CD4-positive, alpha-beta T cell treated with Interferon gamma for 1 hour (primary cell): ENCODE measurements around the gene THADA.

Experiments
- DNase-seq: peaks from one replicate; pipeline ENCODE4 v3.0.0-alpha.2; 2020

The THADA gene

GRCh38 chr2:43343573-43344304, 252.1 kb downstream of the THADA start:
- DNase-seq = no peak

GRCh38 chr2:43341959-43342757, 253.7 kb downstream of the THADA start:
- DNase-seq = no peak

GRCh38 chr2:43340945-43341356, 254.9 kb downstream of the THADA start:
- no peak for DNase-seq

- no peak for DNase-seq
Observed at GRCh38 chr2:43340066-43340465, 255.8 kb downstream of the THADA start.

- no peak for DNase-seq
Observed at GRCh38 chr2:43333656-43334144, 262.1 kb downstream of the THADA start.

GRCh38 chr2:43333101-43333655, 262.7 kb downstream of the THADA start:
- DNase-seq = no peak

GRCh38 chr2:43332653-43333052, 263.2 kb downstream of the THADA start:
- no peak for DNase-seq

- DNase-seq = no peak
Observed at GRCh38 chr2:43331422-43331821, 264.4 kb downstream of the THADA start.

GRCh38 chr2:43329637-43330036, 266.2 kb downstream of the THADA start:
- no peak for DNase-seq

GRCh38 chr2:43328832-43329231, 267.0 kb downstream of the THADA start:
- DNase-seq = no peak

- no peak for DNase-seq
Observed at GRCh38 chr2:43328133-43328532, 267.7 kb downstream of the THADA start.

GRCh38 chr2:43327119-43327518, 268.7 kb downstream of the THADA start:
- DNase-seq = no peak

- no peak for DNase-seq
Observed at GRCh38 chr2:43326101-43326825, 269.6 kb downstream of the THADA start.

- DNase-seq = no peak
Observed at GRCh38 chr2:43325107-43325811, 270.6 kb downstream of the THADA start.

GRCh38 chr2:43324259-43325106, 271.4 kb downstream of the THADA start:
- no peak for DNase-seq

- DNase-seq = no peak
Observed at GRCh38 chr2:43323857-43324256, 272.0 kb downstream of the THADA start.

- no peak for DNase-seq
Observed at GRCh38 chr2:43321446-43321845, 274.4 kb downstream of the THADA start.

GRCh38 chr2:43319541-43319940, 276.3 kb downstream of the THADA start:
- DNase-seq = no peak

- no peak for DNase-seq
Observed at GRCh38 chr2:43318791-43319190, 277.0 kb downstream of the THADA start.

- DNase-seq = no peak
Observed at GRCh38 chr2:43317680-43318079, 278.2 kb downstream of the THADA start.

- no peak for DNase-seq
Observed at GRCh38 chr2:43317194-43317593, 278.6 kb downstream of the THADA start.

- DNase-seq = no peak
Observed at GRCh38 chr2:43315482-43315881, 280.4 kb downstream of the THADA start.
